Mesenchymal stem cell (in vitro differentiated cells and primary cell): ENCODE results near the gene HERPUD1.

Source experiments
- DNase-seq: peaks from one replicate; pipeline ENCODE4 v3.0.0-alpha.2; 2013
- H2AFZ ChIP-seq: one replicate; pipeline ENCODE4 v1.6.1; 2013; ENCODE audit warnings: low read depth, mild to moderate bottlenecking, control low read depth, inconsistent platforms, low read length, moderate library complexity
- H2AK5ac ChIP-seq: 2 replicates; pipeline ENCODE4 v1.6.1; 2013; ENCODE audit warnings: low read length, moderate library complexity, mild to moderate bottlenecking, inconsistent platforms; ENCODE audit not compliant: severe bottlenecking
- H2BK120ac ChIP-seq: one replicate; pipeline ENCODE4 v1.6.1; 2013; ENCODE audit warnings: low read depth, mild to moderate bottlenecking, inconsistent platforms, low read length, moderate library complexity
- H2BK12ac ChIP-seq, 2 experiments: one replicate each; pipeline ENCODE4 v1.6.1; 2013; ENCODE audit warnings: inconsistent platforms in 2 of 2, low read length in 2 of 2, mild to moderate bottlenecking in 2 of 2, moderate library complexity in 2 of 2, control low read depth in 1 of 2
- H2BK15ac ChIP-seq: one replicate; pipeline ENCODE4 v1.6.1; 2013; ENCODE audit warnings: mild to moderate bottlenecking, low read depth, inconsistent platforms; ENCODE audit not compliant: poor library complexity, severe bottlenecking
- H2BK5ac ChIP-seq: 2 replicates; pipeline ENCODE4 v1.6.1; 2013; ENCODE audit warnings: low read depth, mild to moderate bottlenecking, low read length, control low read depth, inconsistent platforms; ENCODE audit not compliant: poor library complexity, severe bottlenecking
- H3K14ac ChIP-seq, 2 experiments: one replicate each; pipeline ENCODE4 v1.6.1; 2013; ENCODE audit warnings: inconsistent platforms in 2 of 2, low read length in 2 of 2, control low read depth in 1 of 2, mild to moderate bottlenecking in 1 of 2, moderate library complexity in 1 of 2
- H3K18ac ChIP-seq, 2 experiments: one replicate each; pipeline ENCODE4 v1.6.1; 2013; ENCODE audit warnings: inconsistent platforms in 2 of 2, low read length in 2 of 2, control low read depth in 1 of 2, low read depth in 1 of 2, mild to moderate bottlenecking in 1 of 2
- H3K23ac ChIP-seq, 2 experiments: one replicate each; pipeline ENCODE4 v1.6.1; 2013; ENCODE audit warnings: inconsistent platforms in 2 of 2, low read length in 2 of 2, mild to moderate bottlenecking in 2 of 2, moderate library complexity in 2 of 2, control low read depth in 1 of 2
- H3K27ac ChIP-seq: 2 replicates; pipeline ENCODE4 v1.5.1; 2013; ENCODE audit warnings: mild to moderate bottlenecking, moderate library complexity, low read length, control low read depth, inconsistent platforms; ENCODE audit not compliant: poor library complexity, severe bottlenecking
- H3K27me3 ChIP-seq, 2 experiments: 2 replicates each; pipeline versions ENCODE4 v1.6.1 to v1.7.0; 2013; ENCODE audit warnings: low read length in 2 of 2, mild to moderate bottlenecking in 2 of 2, moderate library complexity in 2 of 2, control low read depth in 1 of 2, inconsistent platforms in 1 of 2; ENCODE audit not compliant: control insufficient read depth in 1 of 2, insufficient read depth in 1 of 2
- H3K36me3 ChIP-seq, 2 experiments: 2 replicates each; pipeline versions ENCODE4 v1.6.1 to v1.7.0; 2013; ENCODE audit warnings: low read length in 2 of 2, control low read depth in 1 of 2, inconsistent platforms in 1 of 2, low read depth in 1 of 2, mild to moderate bottlenecking in 1 of 2; ENCODE audit not compliant: insufficient read depth in 2 of 2, control insufficient read depth in 1 of 2
- H3K4ac ChIP-seq, 2 experiments: one replicate each; pipeline ENCODE4 v1.6.1; 2013; ENCODE audit warnings: inconsistent platforms in 2 of 2, low read length in 2 of 2, mild to moderate bottlenecking in 2 of 2, moderate library complexity in 2 of 2, control low read depth in 1 of 2, low read depth in 1 of 2
- H3K4me1 ChIP-seq: 2 replicates; pipeline ENCODE4 v1.6.1; 2013; ENCODE audit warnings: low read depth, low read length, control low read depth; ENCODE audit not compliant: control insufficient read depth, insufficient read depth
- H3K4me2 ChIP-seq: 2 replicates; pipeline ENCODE4 v1.6.1; 2013; ENCODE audit warnings: low read length, mild to moderate bottlenecking, inconsistent platforms; ENCODE audit not compliant: poor library complexity, severe bottlenecking
- H3K4me3 ChIP-seq, 2 experiments: 2 replicates each; pipeline versions ENCODE4 v1.5.1 to v1.7.0; 2013; ENCODE audit warnings: low read length in 2 of 2, mild to moderate bottlenecking in 2 of 2, control low read depth in 1 of 2, low read depth in 1 of 2; ENCODE audit not compliant: insufficient read depth in 1 of 2
- H3K79me1 ChIP-seq: replicated peaks from 2 replicates; pipeline ENCODE4 v1.6.1; 2013; ENCODE audit warnings: mild to moderate bottlenecking, control low read depth, low read length, inconsistent platforms; ENCODE audit not compliant: poor library complexity, severe bottlenecking
- H3K9ac ChIP-seq: 2 replicates; pipeline ENCODE4 v1.7.0; 2013; ENCODE audit warnings: mild to moderate bottlenecking, low read length, moderate library complexity
- H3K9me3 ChIP-seq: 2 replicates; pipeline ENCODE4 v1.7.0; 2013; ENCODE audit warnings: mild to moderate bottlenecking, low read length; ENCODE audit not compliant: control insufficient read depth
- H4K8ac ChIP-seq: one replicate; pipeline ENCODE4 v1.6.1; 2013; ENCODE audit warnings: inconsistent platforms, mild to moderate bottlenecking, low read length, moderate library complexity
- H4K91ac ChIP-seq: one replicate; pipeline ENCODE4 v1.6.1; 2013; ENCODE audit warnings: mild to moderate bottlenecking, low read length, inconsistent platforms
- WGBS: methylation state at CpG from one replicate; pipeline ENCODE4 v1.1.7; 2013; ENCODE audit warnings: mixed read lengths; 5-methylcytosine and 5-hydroxymethylcytosine counted together

The HERPUD1 gene

DNA sequence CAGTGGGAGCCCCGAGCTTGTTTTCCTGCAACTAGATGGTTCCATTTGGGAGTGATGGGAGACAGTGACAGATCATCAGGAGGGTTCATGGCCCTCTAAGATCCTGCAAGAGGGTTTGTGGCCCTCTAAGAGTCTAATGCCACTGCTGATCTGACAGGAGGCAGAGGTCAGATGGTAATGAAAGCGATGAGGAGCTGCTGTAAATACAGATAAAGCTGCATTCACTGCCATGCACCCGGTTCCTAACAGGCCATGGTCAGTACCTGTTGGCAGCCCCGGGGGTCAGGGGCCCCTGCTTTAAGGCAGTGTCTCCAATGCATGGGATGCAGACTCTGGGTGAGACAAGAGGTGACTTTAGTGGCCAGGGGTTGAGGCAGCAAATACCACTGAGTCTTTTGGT lies 36.1 kb upstream of the HERPUD1 start:
- Histone ChIP-seq H2AK5ac (no peak overlapping the region), H3K9me3 (no peaks in the 10 kb centered on the region), H2BK15ac (no peak overlapping the region), H3K4me3 (no peak overlapping the region), H2BK5ac (no peak overlapping the region), H3K14ac (no peak overlapping the region), H3K36me3 (no peaks in the 10 kb centered on the region), H3K27ac (no peak overlapping the region), H3K4me1 (peaks cover 2% of the 10 kb centered on the region), H3K18ac (no peak overlapping the region), H3K9ac (no peak overlapping the region), H2AFZ (no peak overlapping the region), H4K91ac (no peak overlapping the region), H3K27me3 (peaks cover 20 to 40% of the 10 kb centered on the region in 2 experiments), H2BK12ac (no peak overlapping the region), H3K79me1 (no peaks in the 10 kb centered on the region), H3K4me2 (no peak overlapping the region), H4K8ac (no peak overlapping the region), H3K23ac (no peak overlapping the region), H2BK120ac (no peak overlapping the region), H3K4ac (no peak overlapping the region)
- 87% methylated on average over 4 of the region's 4 CpGs for WGBS
- no peak for DNase-seq

DNA sequence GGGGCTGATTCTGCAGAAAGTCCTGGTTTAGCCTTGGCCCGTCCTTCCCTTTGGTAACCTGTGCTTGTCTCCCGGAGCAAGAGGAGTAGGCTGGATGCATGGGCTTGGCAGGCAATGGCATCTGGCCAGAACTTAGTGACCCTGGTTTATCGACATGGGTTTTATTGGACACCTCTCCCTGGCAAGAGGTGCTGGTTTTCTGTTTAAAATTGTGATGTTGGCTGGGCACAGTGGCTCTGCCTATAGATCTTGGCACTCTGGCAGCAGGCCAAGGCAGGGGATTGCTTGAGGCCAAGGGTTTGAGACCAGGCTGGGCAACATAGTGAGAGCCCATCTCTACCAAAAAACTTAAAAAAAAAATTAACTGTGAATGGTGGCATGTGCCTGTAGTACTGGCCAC lies 35.7 kb upstream of the HERPUD1 start:
- Histone ChIP-seq H2BK5ac (no peak overlapping the region), H3K18ac (no peak overlapping the region), H2BK15ac (no peak overlapping the region), H2AFZ (no peak overlapping the region), H3K79me1 (no peaks in the 10 kb centered on the region), H3K27me3 (peaks cover 20 to 44% of the 10 kb centered on the region in 2 experiments), H3K9me3 (no peaks in the 10 kb centered on the region), H4K8ac (no peak overlapping the region), H2BK120ac (no peak overlapping the region), H4K91ac (no peak overlapping the region), H3K23ac (no peak overlapping the region), H3K4me3 (no peak overlapping the region), H3K14ac (no peak overlapping the region), H3K4ac (no peak overlapping the region), H3K4me1 (peaks cover 2% of the 10 kb centered on the region), H2AK5ac (no peak overlapping the region), H3K4me2 (no peak overlapping the region), H3K36me3 (no peaks in the 10 kb centered on the region), H3K9ac (no peak overlapping the region), H3K27ac (no peak overlapping the region), H2BK12ac (no peak overlapping the region)
- no peak for DNase-seq
- 96% methylated on average over 3 of the region's 3 CpGs for WGBS

DNA sequence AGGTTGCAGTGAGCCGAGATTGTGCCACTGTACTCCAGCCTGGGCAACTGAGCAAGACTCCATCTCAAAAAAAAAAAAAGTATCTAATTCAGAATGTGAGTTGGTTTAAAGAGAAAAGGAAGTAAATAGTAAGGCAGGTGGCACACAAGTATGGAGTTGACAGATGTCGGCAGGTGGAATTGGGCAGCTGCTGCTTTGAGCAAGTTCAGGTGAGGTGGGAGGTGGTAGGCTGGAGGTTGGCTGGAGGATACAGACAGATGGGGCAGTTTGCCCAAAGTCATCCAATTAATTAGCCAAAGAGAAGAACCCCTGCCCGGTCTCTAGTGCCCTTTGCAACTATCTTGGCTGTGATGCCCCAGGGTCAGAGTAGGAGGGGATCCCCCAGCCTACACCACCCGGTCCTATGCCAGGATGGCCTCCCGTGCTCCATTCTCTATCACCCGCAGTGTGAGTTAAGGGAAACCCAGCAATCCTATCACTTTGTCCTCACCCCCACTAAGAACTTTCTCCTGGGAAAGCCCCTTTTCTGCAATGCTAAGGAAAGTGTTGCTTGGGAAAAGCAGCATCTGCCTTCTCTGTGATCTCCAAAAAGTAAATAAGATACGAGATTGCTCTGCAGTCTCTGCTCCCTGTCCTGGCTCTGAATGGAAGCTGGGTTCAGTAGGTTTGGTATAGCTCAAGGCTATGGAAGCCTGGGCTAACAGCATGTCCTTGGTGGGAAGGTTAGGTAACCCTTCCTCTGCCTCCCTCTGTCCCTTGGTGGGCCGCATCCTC lies 34.7 kb upstream of the HERPUD1 start:
- no peak overlapping the region for H2BK5ac ChIP-seq
- no peak overlapping the region for H2AK5ac ChIP-seq
- H3K4me2 ChIP-seq, result no peak overlapping the region
- H4K91ac ChIP-seq, result no peak overlapping the region
- H3K27ac ChIP-seq, result no peak overlapping the region
- no peaks in the 10 kb centered on the region for H3K79me1 ChIP-seq
- no peak overlapping the region for H3K4ac ChIP-seq
- H3K4me3 ChIP-seq, result no peak overlapping the region
- H3K4me1 ChIP-seq, result no peaks in the 10 kb centered on the region
- H3K9me3 ChIP-seq, result no peaks in the 10 kb centered on the region
- WGBS, result 90% methylated on average over 8 of the region's 8 CpGs
- DNase-seq, result no peak
- no peak overlapping the region for H2BK120ac ChIP-seq
- peaks cover 27 to 46% of the 10 kb centered on the region in 2 experiments for H3K27me3 ChIP-seq
- H2AFZ ChIP-seq, result no peak overlapping the region
- no peak overlapping the region for H3K18ac ChIP-seq
- no peak overlapping the region for H3K14ac ChIP-seq
- no peak overlapping the region for H3K9ac ChIP-seq
- H3K23ac ChIP-seq, result peak overlapping the region in 1 of 2 experiments; percentile 30
- no peak overlapping the region for H4K8ac ChIP-seq
- no peaks in the 10 kb centered on the region for H3K36me3 ChIP-seq
- no peak overlapping the region for H2BK15ac ChIP-seq
- H2BK12ac ChIP-seq, result no peak overlapping the region

DNA sequence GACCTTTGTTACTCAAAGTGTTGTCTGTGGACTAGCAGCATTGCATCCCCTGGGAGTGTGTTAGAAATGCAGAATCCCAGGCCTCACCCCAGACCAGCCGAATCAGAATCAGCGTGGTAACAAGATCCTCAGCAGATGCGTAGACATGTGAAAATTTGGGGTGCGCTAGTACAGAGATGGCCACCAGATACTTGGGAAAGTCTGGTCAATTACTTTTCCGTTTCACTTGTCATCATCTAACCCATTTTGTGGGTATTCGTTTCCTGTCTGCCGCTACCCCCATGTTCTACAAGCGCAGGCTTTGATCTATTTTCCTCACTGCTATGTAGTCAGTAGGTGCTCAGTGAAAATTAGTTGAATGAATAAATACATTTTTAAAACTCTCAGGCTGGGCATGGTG lies 33.1 kb upstream of the HERPUD1 start:
- no peak overlapping the region for H2BK120ac ChIP-seq

More for the DNA sequence above, 33.1 kb upstream of the HERPUD1 start:
- no peak overlapping the region for H2AFZ ChIP-seq
- H2BK12ac ChIP-seq, result no peak overlapping the region
- no peak overlapping the region for H3K4ac ChIP-seq
- no peak overlapping the region for H2AK5ac ChIP-seq
- H3K27me3 ChIP-seq, result peaks cover 30 to 54% of the 10 kb centered on the region in 2 experiments
- H3K36me3 ChIP-seq, result no peaks in the 10 kb centered on the region
- no peaks in the 10 kb centered on the region for H3K4me1 ChIP-seq
- no peaks in the 10 kb centered on the region for H3K9me3 ChIP-seq
- H3K27ac ChIP-seq, result no peak overlapping the region
- H3K14ac ChIP-seq, result no peak overlapping the region
- 95% methylated on average over 8 of the region's 8 CpGs for WGBS
- H3K4me2 ChIP-seq, result no peak overlapping the region
- no peak overlapping the region for H4K8ac ChIP-seq
- no peak overlapping the region for H3K4me3 ChIP-seq
- no peak overlapping the region for H3K9ac ChIP-seq
- H4K91ac ChIP-seq, result no peak overlapping the region
- no peak overlapping the region for H3K23ac ChIP-seq
- H3K79me1 ChIP-seq, result no peaks in the 10 kb centered on the region
- no peak for DNase-seq
- H3K18ac ChIP-seq, result no peak overlapping the region
- H2BK5ac ChIP-seq, result no peak overlapping the region
- H2BK15ac ChIP-seq, result no peak overlapping the region
